ENCODE results near the gene CAMTA1.
"Not testable (repeated sequence)": the region's sequence is repeated elsewhere in the genome, so short reads cannot be mapped to it uniquely, and the experiment has no call there.

- TF ChIP-seq CTCF (optimal IDR thresholded peaks at IDR 0.05 in 1 of 3, IDR thresholded peaks at IDR 0.05 in 1 of 3, conservative IDR thresholded peaks at IDR 0.05 in 1 of 3; ENCODE audit: extremely low read depth in 1 of 3, insufficient read depth in 2 of 3, low read length in 3 of 3); EZH2 (IDR thresholded peaks at IDR 0.05; ENCODE audit: low read length): not testable (repeated sequence)
Observed at GRCh38 chr1:7147581-7148282, 362.5 kb downstream of the CAMTA1 start.

Measured in keratinocyte (primary cell).